Measurements from ENCODE around the gene FUT9. TPM values are rescaled to one million over a fixed set of nuclear protein-coding genes. Genes with fewer than 3 reads are reported as not detected.

FUT9 gene
- total RNA-seq, 1 donor from 2014 or later, result 6.3 TPM

DNA sequence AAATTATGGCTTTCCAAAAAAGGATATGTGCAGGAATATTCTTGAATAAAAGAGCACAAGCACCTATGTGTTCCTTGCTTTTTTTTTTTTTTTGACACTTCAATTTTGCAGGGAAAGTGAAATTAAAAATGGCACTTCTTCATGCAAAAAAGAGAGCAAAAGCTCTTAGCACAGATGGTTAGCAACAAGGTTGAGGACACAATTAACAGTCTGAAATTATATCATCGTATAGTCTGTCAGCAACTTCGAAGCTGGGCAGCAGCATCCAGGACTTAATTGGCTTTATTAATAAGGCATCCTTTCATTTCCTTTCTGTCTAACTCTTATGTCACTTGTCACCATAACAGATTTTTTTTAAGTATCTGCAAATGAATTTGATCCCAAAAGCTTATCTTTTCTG, 122.6 kb downstream of the FUT9 start:
- Histone ChIP-seq H3K27ac (no peak overlapping the region), H3K4me1 (no peaks in the 10 kb centered on the region), H3K36me3 (no peaks in the 10 kb centered on the region), H3K4me2 (no peak overlapping the region), H4K20me1 (ENCODE audit: low read depth) (no peaks in the 10 kb centered on the region), H3K9ac (no peak overlapping the region), H2AFZ (replicated peaks) (no peak overlapping the region), H3K4me3 (no peak overlapping the region), H3K79me2 (ENCODE audit: low read depth) (no peaks in the 10 kb centered on the region), H3F3A (ENCODE audit: low read depth) (no peaks in the 10 kb centered on the region), H3K9me3 (ENCODE audit: low read depth) (no peaks in the 10 kb centered on the region), H3K27me3 (no peaks in the 10 kb centered on the region)
- Mint-ChIP-seq H3K27me3 (ENCODE audit: insufficient read depth, low read depth) (no peaks in the 10 kb centered on the region), H3K9me3 (peaks cover 6% of the 10 kb centered on the region), H3K4me1 (no peaks in the 10 kb centered on the region), H3K4me3 (no peak overlapping the region), H3K27ac (no peak overlapping the region), H3K36me3 (peaks cover 5% of the 10 kb centered on the region)
- DNase-seq (ENCODE audit: low spot score), result no peak
- TF ChIP-seq, protein P1, sequence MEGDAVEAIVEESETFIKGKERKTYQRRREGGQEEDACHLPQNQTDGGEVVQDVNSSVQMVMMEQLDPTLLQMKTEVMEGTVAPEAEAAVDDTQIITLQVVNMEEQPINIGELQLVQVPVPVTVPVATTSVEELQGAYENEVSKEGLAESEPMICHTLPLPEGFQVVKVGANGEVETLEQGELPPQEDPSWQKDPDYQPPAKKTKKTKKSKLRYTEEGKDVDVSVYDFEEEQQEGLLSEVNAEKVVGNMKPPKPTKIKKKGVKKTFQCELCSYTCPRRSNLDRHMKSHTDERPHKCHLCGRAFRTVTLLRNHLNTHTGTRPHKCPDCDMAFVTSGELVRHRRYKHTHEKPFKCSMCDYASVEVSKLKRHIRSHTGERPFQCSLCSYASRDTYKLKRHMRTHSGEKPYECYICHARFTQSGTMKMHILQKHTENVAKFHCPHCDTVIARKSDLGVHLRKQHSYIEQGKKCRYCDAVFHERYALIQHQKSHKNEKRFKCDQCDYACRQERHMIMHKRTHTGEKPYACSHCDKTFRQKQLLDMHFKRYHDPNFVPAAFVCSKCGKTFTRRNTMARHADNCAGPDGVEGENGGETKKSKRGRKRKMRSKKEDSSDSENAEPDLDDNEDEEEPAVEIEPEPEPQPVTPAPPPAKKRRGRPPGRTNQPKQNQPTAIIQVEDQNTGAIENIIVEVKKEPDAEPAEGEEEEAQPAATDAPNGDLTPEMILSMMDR (IDR thresholded peaks at IDR 0.05), result no peak

DNA sequence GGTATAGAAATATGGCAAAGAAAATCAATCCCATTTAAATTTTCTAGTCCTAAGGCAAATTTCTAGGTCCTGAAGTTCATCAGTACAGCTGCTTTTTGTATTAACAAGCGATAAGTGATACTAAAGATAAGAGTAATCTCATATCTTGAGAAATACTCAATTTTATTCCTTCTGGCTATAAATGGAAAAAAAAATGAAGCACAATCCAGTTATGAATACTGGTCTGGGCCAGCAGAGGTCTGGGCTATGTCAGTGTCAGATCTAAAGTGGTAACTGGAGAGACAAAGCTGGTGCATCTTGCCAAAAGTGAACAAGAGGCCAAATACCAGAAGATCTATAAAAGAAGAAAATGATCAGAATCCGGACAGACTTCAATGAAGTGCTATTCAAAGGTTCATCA, 126.4 kb downstream of the FUT9 start:
- H3K36me3 Mint-ChIP-seq, result peaks cover 5% of the 10 kb centered on the region
- H3K27ac Mint-ChIP-seq, result no peak overlapping the region
- TF ChIP-seq EZH2 (IDR thresholded peaks at IDR 0.05), result no peak
- TF ChIP-seq EZH2phosphoT487 (IDR thresholded peaks at IDR 0.05), result no peak
- TF ChIP-seq, protein P1 (IDR thresholded peaks at IDR 0.05), result no peak

DNA sequence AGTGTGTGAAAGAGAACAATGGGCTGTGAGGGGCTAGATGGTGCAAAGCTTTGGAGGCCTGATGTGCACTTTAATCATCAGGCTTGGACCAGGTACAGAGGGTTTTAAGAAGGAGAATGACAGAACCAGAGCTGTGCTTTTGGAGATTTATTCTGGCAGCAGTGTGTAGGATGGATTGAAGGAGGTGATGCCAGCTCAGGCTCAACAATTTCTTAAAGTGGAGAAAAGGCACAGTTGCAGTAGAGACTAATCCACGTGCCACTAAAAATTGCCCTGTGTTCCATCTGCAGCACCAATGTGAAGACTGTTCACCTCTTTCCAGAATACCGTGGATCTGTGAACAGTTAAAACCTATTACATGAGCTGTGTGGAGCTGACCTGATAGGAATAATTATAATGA, 134.7 kb downstream of the FUT9 start:
- Mint-ChIP-seq H3K27ac (no peak overlapping the region), H3K4me3 (no peak overlapping the region), H3K9me3 (no peaks in the 10 kb centered on the region), H3K4me1 (peaks cover 6% of the 10 kb centered on the region), H3K27me3 (ENCODE audit: insufficient read depth, low read depth) (no peaks in the 10 kb centered on the region), H3K36me3 (no peaks in the 10 kb centered on the region)
- H3K9me3 ChIP-seq (ENCODE audit: low read depth), result no peaks in the 10 kb centered on the region
- H3K27ac ChIP-seq, result no peak overlapping the region
- H3K4me1 ChIP-seq, result peaks cover 4% of the 10 kb centered on the region
- no peaks in the 10 kb centered on the region for H3K36me3 ChIP-seq
- TF ChIP-seq EZH2 (IDR thresholded peaks at IDR 0.05), result no peak
- TF ChIP-seq EZH2phosphoT487 (IDR thresholded peaks at IDR 0.05), result no peak
- TF ChIP-seq, protein P1 (IDR thresholded peaks at IDR 0.05), result no peak
- no peaks in the 10 kb centered on the region for H3K27me3 ChIP-seq
- no peaks in the 10 kb centered on the region for H3F3A ChIP-seq (ENCODE audit: low read depth)
- DNase-seq (ENCODE audit: low spot score), result no peak
- H3K79me2 ChIP-seq (ENCODE audit: low read depth), result no peaks in the 10 kb centered on the region
- no peak overlapping the region for H3K9ac ChIP-seq
- H4K20me1 ChIP-seq (ENCODE audit: low read depth), result no peaks in the 10 kb centered on the region
- no peak overlapping the region for H3K4me3 ChIP-seq
- H2AFZ ChIP-seq (replicated peaks), result no peak overlapping the region
- no peak overlapping the region for H3K4me2 ChIP-seq

More for the DNA sequence above, 126.4 kb downstream of the FUT9 start:
- Histone ChIP-seq H2AFZ (replicated peaks) (no peak overlapping the region), H4K20me1 (ENCODE audit: low read depth) (no peaks in the 10 kb centered on the region), H3K36me3 (no peaks in the 10 kb centered on the region), H3K79me2 (ENCODE audit: low read depth) (no peaks in the 10 kb centered on the region), H3K27me3 (no peaks in the 10 kb centered on the region), H3F3A (ENCODE audit: low read depth) (no peaks in the 10 kb centered on the region), H3K4me3 (no peak overlapping the region), H3K4me2 (no peak overlapping the region), H3K9me3 (ENCODE audit: low read depth) (no peaks in the 10 kb centered on the region), H3K9ac (no peak overlapping the region), H3K27ac (no peak overlapping the region), H3K4me1 (no peaks in the 10 kb centered on the region)
- H3K27me3 Mint-ChIP-seq (ENCODE audit: insufficient read depth, low read depth), result no peaks in the 10 kb centered on the region
- DNase-seq (ENCODE audit: low spot score), result no peak
- H3K4me1 Mint-ChIP-seq, result no peaks in the 10 kb centered on the region
- no peak overlapping the region for H3K4me3 Mint-ChIP-seq
- H3K9me3 Mint-ChIP-seq, result peaks cover 6% of the 10 kb centered on the region

DNA sequence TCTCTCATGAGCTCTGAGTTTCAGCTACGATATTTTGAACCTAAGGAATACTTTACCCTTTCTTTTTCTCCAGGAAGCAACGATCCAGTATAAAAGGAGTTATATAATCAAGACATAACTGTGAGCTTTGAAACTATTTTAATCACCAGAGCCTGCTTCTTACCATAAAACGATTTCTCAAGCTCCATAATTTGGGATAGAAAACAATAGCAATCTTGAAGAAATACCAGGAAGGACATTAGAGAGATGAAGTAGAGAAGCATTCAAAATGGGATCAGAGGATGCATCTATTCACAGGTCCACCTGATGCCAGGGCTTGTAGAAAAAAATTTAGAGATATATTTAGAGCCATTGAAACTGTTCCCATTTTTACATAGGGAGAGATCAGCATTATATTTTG, 135.9 kb downstream of the FUT9 start:
- Mint-ChIP-seq H3K4me1 (peaks cover 6% of the 10 kb centered on the region), H3K27ac (no peak overlapping the region), H3K9me3 (no peaks in the 10 kb centered on the region), H3K4me3 (no peak overlapping the region), H3K27me3 (ENCODE audit: insufficient read depth, low read depth) (no peaks in the 10 kb centered on the region), H3K36me3 (no peaks in the 10 kb centered on the region)
- H3F3A ChIP-seq (ENCODE audit: low read depth), result no peaks in the 10 kb centered on the region
- H3K4me2 ChIP-seq, result no peak overlapping the region
- H3K36me3 ChIP-seq, result no peaks in the 10 kb centered on the region
- DNase-seq (ENCODE audit: low spot score), result no peak
- no peak overlapping the region for H3K4me3 ChIP-seq
- peaks cover 4% of the 10 kb centered on the region for H3K4me1 ChIP-seq
- no peaks in the 10 kb centered on the region for H3K9me3 ChIP-seq (ENCODE audit: low read depth)
- H3K27ac ChIP-seq, result no peak overlapping the region
- no peaks in the 10 kb centered on the region for H3K79me2 ChIP-seq (ENCODE audit: low read depth)
- TF ChIP-seq EZH2 (IDR thresholded peaks at IDR 0.05), result no peak
- TF ChIP-seq, protein P1 (IDR thresholded peaks at IDR 0.05), result no peak
- no peak for TF ChIP-seq EZH2phosphoT487 (IDR thresholded peaks at IDR 0.05)
- H3K9ac ChIP-seq, result no peak overlapping the region
- no peaks in the 10 kb centered on the region for H4K20me1 ChIP-seq (ENCODE audit: low read depth)
- no peaks in the 10 kb centered on the region for H3K27me3 ChIP-seq
- H2AFZ ChIP-seq (replicated peaks), result no peak overlapping the region

All from neural progenitor cell (in vitro differentiated cells).